Ectodermal cell (in vitro differentiated cells): Measurements from ENCODE around the gene NOL9.
A peak's percentile ranks its signal among the peaks of the same experiment; 100 is the strongest.

ENCODE experiments used
- H3K27ac ChIP-seq: 2 replicates; pipeline ENCODE4 v1.7.0; 2013; ENCODE audit warnings: mild to moderate bottlenecking, low read depth, low read length; ENCODE audit not compliant: insufficient read depth, poor library complexity, severe bottlenecking
- H3K27me3 ChIP-seq: 2 replicates; pipeline ENCODE4 v1.7.0; 2013; ENCODE audit warnings: mild to moderate bottlenecking, low read length; ENCODE audit not compliant: insufficient read depth, control insufficient read depth, poor library complexity, severe bottlenecking
- H3K36me3 ChIP-seq: one replicate; pipeline ENCODE4 v1.7.0; 2013; ENCODE audit warnings: low read length; ENCODE audit not compliant: control insufficient read depth, insufficient read depth
- H3K4me1 ChIP-seq: one replicate; pipeline ENCODE4 v1.7.0; 2013; ENCODE audit warnings: low read length; ENCODE audit not compliant: control insufficient read depth, insufficient read depth
- H3K4me3 ChIP-seq: 2 replicates; pipeline ENCODE4 v1.7.0; 2013; ENCODE audit warnings: low read depth, low read length, control low read depth; ENCODE audit not compliant: insufficient read depth
- H3K9me3 ChIP-seq: 2 replicates; pipeline ENCODE4 v1.7.0; 2013; ENCODE audit warnings: mild to moderate bottlenecking, low read length, moderate library complexity; ENCODE audit not compliant: control insufficient read depth
- WGBS, 2 experiments: methylation state at CpG; one replicate each; pipeline ENCODE4 v1.1.7; 2013; ENCODE audit warnings: missing lambda C conversion rate in 2 of 2; 5-methylcytosine and 5-hydroxymethylcytosine counted together

NOL9 gene

GRCh38 chr1:6580593-6581409 lies 26.5 kb upstream of the NOL9 start:
- no peaks in the 10 kb centered on the region for H3K9me3 ChIP-seq
- H3K27ac ChIP-seq = no peak overlapping the region
- H3K4me1 ChIP-seq = peaks cover 17% of the 10 kb centered on the region
- WGBS, 2 experiments = 52 to 57% methylated on average over 19 of the region's 19 CpGs
- H3K27me3 ChIP-seq = no peaks in the 10 kb centered on the region
- peak overlapping the region; percentile 96 for H3K4me3 ChIP-seq
- no peaks in the 10 kb centered on the region for H3K36me3 ChIP-seq

DNA sequence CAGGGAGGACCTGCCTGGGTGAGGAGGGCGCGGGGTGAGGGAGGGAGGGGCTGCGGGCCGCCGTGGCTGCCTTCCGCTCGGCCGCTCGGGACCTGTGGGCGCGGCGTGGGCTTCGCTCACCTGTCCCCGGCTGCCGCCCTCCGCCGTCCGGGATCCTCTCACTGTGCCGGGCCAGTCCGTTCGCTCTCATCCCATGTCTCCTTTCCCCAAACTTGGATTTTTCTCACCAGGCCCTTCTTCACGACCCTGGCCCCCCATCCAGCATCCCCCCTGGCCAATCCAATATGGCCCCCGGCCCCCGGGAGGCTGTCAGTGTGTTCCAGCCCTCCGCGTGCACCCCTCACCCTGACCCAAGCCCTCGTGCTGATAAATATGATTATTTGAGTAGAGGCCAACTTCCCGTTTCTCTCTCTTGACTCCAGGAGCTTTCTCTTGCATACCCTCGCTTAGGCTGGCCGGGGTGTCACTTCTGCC lies 25.8 kb upstream of the NOL9 start:
- H3K4me3 ChIP-seq = peak overlapping the region; percentile 96
- H3K4me1 ChIP-seq = peaks cover 17% of the 10 kb centered on the region
- H3K27me3 ChIP-seq = no peaks in the 10 kb centered on the region
- H3K27ac ChIP-seq = no peak overlapping the region
- no peaks in the 10 kb centered on the region for H3K9me3 ChIP-seq
- no peaks in the 10 kb centered on the region for H3K36me3 ChIP-seq
- WGBS, 2 experiments = 2 to 3% methylated on average over 30 of the region's 30 CpGs

- Histone ChIP-seq H3K36me3 (no peaks in the 10 kb centered on the region), H3K27ac (peak within 1 kb of the TSS; percentile 73)
- WGBS, 2 experiments = 21% methylated on average over 58 of the region's 58 CpGs
Observed at GRCh38 chr1:6579374-6580118, 25.2 kb upstream of the NOL9 start, which contains the start of gene ZBTB48. Gene ZBTB48 (plus strand): TSS chr1:6579994. CDS start chr1:6580610, 616 bp downstream.

DNA sequence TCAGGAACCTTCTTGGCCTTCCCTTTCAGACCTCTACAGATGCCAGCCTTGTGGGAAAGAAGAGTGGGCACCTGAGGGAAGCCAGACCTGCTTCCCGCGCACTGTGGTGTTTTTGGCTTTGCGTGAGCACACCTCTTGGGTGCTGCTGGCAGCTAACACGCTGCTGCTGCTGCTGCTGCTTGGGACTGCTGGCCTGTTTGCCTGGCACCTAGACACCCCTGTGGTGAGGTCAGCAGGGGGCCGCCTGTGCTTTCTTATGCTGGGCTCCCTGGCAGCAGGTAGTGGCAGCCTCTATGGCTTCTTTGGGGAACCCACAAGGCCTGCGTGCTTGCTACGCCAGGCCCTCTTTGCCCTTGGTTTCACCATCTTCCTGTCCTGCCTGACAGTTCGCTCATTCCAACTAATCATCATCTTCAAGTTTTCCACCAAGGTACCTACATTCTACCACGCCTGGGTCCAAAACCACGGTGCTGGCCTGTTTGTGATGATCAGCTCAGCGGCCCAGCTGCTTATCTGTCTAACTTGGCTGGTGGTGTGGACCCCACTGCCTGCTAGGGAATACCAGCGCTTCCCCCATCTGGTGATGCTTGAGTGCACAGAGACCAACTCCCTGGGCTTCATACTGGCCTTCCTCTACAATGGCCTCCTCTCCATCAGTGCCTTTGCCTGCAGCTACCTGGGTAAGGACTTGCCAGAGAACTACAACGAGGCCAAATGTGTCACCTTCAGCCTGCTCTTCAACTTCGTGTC lies 24.5 kb upstream of the NOL9 start:
- Histone ChIP-seq H3K4me1 (peaks cover 17% of the 10 kb centered on the region), H3K36me3 (no peaks in the 10 kb centered on the region), H3K27me3 (no peaks in the 10 kb centered on the region), H3K9me3 (no peaks in the 10 kb centered on the region), H3K27ac (no peak overlapping the region), H3K4me3 (peak overlapping the region; percentile 96)
- WGBS, 2 experiments = 92 to 93% methylated on average over 14 of the region's 14 CpGs

More at GRCh38 chr1:6579374-6580118, 25.2 kb upstream of the NOL9 start, which contains the start of gene ZBTB48:
- peak within 1 kb of the TSS; percentile 96 for H3K4me3 ChIP-seq
- peaks cover 17% of the 10 kb centered on the region for H3K4me1 ChIP-seq
- no peaks in the 10 kb centered on the region for H3K27me3 ChIP-seq
- no peaks in the 10 kb centered on the region for H3K9me3 ChIP-seq

DNA sequence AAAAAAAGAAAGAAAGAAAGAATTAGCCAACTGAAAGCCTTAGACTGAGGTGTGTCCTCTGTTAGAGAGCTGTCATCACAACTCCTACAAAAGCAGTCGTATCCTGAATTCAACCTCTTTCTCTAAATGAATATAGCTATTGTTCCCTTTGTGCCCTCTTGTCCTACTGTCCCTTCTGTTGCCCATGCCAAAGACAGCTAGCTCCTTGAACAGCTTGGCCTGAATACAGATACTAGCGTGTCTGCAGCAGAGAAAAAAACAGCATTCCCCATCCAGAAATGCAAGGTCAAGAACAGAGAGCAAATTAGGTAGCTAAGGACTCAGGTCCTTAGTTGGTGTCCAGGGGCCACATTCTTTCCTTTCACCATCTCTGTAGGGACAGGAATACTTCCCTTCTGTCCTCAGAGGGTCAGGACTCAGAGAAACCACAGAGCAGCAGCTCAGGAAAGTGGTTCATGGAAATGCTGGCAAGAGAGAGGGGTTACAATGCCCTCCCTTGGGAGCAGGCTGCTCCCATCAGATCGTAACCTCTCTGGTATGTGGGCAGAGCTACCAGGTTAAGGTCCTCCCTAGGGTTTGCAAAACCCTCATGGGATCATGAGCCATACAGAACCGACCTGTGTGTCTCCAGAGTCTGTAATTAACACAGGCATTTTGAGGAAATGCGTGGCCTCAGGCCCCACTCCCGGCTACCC lies 23.7 kb upstream of the NOL9 start:
- Histone ChIP-seq H3K4me1 (peaks cover 17% of the 10 kb centered on the region), H3K27me3 (no peaks in the 10 kb centered on the region), H3K4me3 (no peak overlapping the region), H3K36me3 (no peaks in the 10 kb centered on the region), H3K9me3 (no peaks in the 10 kb centered on the region), H3K27ac (no peak overlapping the region)
- WGBS, 2 experiments = 86 to 87% methylated on average over 6 of the region's 6 CpGs

GRCh38 chr1:6574818-6575217 lies 20.5 kb upstream of the NOL9 start:
- H3K4me3 ChIP-seq = no peak overlapping the region
- no peaks in the 10 kb centered on the region for H3K27me3 ChIP-seq
- H3K36me3 ChIP-seq = no peaks in the 10 kb centered on the region
- no peaks in the 10 kb centered on the region for H3K9me3 ChIP-seq
- 90 to 92% methylated on average over 14 of the region's 14 CpGs for WGBS, 2 experiments
- H3K4me1 ChIP-seq = peaks cover 8% of the 10 kb centered on the region
- no peak overlapping the region for H3K27ac ChIP-seq

DNA sequence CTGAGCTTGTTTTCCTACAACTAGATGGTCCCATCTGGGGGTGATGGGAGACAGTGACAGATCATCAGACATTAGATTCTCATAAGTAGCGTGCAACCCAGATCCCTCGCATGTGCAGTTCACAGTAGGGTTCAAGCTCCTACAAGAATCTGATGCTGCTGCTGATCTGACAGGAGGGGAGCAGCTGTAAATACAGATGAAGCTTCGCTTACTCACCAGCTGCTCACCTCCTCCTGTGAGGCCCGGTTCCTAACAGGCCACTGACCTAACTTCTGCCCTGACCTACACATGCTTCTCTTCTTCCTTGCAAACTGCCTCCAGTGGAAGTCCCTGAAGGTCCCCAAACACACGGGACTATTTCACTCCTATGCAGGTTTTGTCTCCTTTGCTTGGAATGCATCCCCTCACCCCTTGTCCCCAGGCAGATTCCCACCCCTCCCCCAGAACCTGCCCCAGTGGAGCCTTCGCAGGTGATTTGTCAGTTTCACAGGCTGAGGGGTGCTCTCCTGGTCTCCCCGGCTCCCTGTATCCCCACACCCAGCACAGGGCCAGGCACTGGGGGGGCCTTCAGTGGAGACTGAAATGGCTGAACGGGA lies 19.8 kb upstream of the NOL9 start:
- H3K4me1 ChIP-seq = peaks cover 3% of the 10 kb centered on the region
- 75 to 78% methylated on average over 8 of the region's 8 CpGs for WGBS, 2 experiments
- H3K27me3 ChIP-seq = no peaks in the 10 kb centered on the region
- no peaks in the 10 kb centered on the region for H3K36me3 ChIP-seq
- no peak overlapping the region for H3K27ac ChIP-seq
- H3K9me3 ChIP-seq = no peaks in the 10 kb centered on the region
- no peak overlapping the region for H3K4me3 ChIP-seq

- Histone ChIP-seq H3K9me3 (no peaks in the 10 kb centered on the region), H3K4me3 (no peak overlapping the region), H3K27ac (no peak overlapping the region), H3K36me3 (no peaks in the 10 kb centered on the region), H3K4me1 (no peaks in the 10 kb centered on the region), H3K27me3 (no peaks in the 10 kb centered on the region)
- 79 to 82% methylated on average over 12 of the region's 12 CpGs for WGBS, 2 experiments
Observed at GRCh38 chr1:6572653-6573383, 18.5 kb upstream of the NOL9 start.

GRCh38 chr1:6570987-6571386 lies 16.7 kb upstream of the NOL9 start:
- Histone ChIP-seq H3K27ac (no peak overlapping the region), H3K36me3 (no peaks in the 10 kb centered on the region), H3K4me1 (no peaks in the 10 kb centered on the region), H3K9me3 (no peaks in the 10 kb centered on the region), H3K4me3 (no peak overlapping the region), H3K27me3 (peaks cover 2% of the 10 kb centered on the region)
- WGBS, 2 experiments = 73 to 75% methylated on average over 5 of the region's 5 CpGs
